ENCODE data around the gene NUDT4.

- no peak for TF ChIP-seq CTCF (IDR thresholded peaks at IDR 0.05)
- TF ChIP-seq POLR2A (IDR thresholded peaks at IDR 0.05), result no peak
Measured at GRCh38 chr12:93378998-93379325, 1.2 kb downstream of the NUDT4 start.
